ENCODE results near the gene PKD1.
A peak's percentile ranks its signal among the peaks of the same experiment; 100 is the strongest.

The PKD1 gene

DNA sequence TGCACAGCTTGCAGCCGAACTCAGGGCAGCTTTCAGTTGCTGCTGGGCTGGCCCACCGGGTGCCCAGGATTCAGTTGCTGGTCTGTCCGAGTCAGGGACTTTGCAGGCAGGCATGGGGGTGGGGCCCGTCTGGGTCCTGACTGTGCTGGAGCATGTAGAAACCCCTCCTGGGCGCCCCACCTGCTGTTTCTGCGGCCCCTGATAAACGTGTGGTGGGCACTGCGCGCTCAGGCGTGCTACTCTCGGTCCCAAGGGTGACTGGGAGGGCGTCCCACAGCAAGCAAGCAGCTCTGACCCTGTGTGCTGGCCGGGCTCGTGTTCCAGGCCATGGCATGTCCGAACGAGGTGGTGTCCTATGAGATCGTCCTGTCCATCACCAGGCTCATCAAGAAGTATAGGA is 75.4 kb downstream of the PKD1 start:
- in situ Hi-C loops (cut with HindIII; ENCODE audit: low pct_unique_long_range_greater_than_20kb, low sequenced_read_pairs), result no loop called here
- TF ChIP-seq JUND (IDR thresholded peaks at IDR 0.05; ENCODE audit: low read depth), result no peak
- DNase-seq (ENCODE audit: low read depth in 1 of 2, low spot score in 1 of 2), result no peak

DNA sequence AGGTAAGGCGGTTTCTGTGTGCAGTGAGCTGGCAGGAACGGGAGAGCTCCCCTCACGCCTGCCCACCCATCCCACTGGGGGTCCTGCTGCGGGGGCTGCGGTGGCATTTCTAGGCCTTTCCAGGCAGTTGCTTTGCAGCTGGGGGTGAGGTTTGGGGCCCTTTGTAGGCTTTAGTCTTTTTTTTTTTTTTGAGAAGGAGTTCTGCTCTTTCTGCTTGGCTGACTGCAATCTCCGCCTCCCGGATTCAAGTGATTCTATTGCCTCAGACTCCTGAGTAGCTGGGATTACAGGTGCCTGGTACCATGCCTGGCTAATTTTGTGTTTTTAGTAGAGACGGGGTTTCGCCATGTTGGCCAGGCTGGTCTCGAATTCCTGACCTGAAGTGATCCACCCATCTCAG is 76.8 kb downstream of the PKD1 start:
- no peak for DNase-seq (ENCODE audit: low read depth in 1 of 2, low spot score in 1 of 2)
- in situ Hi-C loops (cut with HindIII; ENCODE audit: low pct_unique_long_range_greater_than_20kb, low sequenced_read_pairs), result no loop called here
- TF ChIP-seq JUND (IDR thresholded peaks at IDR 0.05; ENCODE audit: low read depth), result no peak

DNA sequence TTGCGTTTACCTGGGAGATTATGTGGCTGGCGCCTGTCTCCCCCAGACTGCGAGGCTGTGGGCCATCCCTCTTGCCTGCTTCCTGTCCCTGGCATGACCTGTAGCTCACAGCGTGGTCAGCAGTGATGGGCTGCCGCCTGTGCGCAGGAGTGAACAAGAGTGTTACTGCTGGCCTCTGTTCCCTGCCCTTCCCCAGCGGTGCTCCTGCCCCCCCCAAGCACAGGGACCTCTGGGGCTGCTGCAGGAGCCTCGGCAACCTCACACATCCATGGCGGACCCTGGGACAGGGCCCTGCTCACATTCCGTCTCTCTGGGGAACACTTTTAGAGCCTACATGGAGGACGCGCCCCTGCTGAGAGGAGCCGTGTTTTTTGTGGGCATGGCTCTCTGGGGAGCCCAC is 77.3 kb downstream of the PKD1 start:
- in situ Hi-C loops (cut with HindIII; ENCODE audit: low pct_unique_long_range_greater_than_20kb, low sequenced_read_pairs), result no loop called here
- no peak for DNase-seq (ENCODE audit: low read depth in 1 of 2, low spot score in 1 of 2)
- no peak for TF ChIP-seq JUND (IDR thresholded peaks at IDR 0.05; ENCODE audit: low read depth)

DNA sequence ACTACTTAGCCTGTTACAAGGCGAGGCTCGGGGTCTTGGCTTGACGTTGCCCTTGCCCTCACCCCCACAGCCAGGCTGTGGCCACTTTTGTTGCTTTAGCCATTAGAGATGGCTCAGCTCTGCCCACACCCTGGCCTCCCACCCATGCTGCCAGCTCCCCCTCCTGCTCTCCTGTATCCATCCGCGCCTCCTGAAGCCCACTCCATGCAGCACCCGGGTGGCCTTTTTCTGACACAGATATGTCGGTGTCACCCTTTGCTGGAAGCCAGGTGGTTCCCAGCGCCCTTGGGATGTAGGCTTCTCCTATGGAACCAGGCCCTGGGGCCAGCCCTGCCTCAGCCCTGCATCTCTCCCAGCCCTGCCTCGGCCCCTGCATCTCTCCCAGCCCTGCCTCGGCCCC is 78.3 kb downstream of the PKD1 start:
- in situ Hi-C loops (cut with HindIII; ENCODE audit: low pct_unique_long_range_greater_than_20kb, low sequenced_read_pairs), result no loop called here
- no peak for TF ChIP-seq JUND (IDR thresholded peaks at IDR 0.05; ENCODE audit: low read depth)
- no peak for DNase-seq (ENCODE audit: low read depth in 1 of 2, low spot score in 1 of 2)

DNA sequence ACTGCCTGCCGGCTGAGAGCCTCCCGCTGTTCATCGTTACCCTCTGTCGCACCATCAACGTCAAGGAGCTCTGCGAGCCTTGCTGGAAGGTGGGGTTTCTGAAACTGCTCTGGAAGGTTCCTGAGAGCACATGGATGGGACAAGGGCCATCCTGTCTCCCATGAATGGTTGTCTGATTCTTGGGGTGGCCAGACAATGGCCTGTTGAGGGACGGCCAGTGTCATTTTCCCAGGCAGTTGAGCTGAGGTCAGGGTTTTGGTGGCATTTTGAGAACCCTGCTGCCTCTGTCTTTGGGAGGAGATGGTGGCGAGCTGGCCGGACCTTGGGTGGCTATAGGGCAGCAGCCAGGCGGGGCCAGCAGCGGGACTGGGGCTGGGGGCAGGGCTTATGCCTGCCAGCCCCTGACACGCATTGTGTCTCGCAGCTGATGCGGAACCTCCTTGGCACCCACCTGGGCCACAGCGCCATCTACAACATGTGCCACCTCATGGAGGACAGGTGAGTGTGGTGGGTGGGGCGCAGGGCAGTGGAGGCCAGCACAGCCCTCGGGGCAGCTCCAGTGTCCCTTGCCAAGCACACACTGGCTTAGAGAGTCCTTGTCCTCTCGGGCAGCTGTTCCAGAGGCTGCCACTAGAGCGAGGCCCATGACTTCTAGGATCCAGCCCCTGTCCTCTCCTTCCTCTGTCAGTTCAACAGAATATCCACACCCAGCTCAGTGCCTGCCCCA is 78.9 kb downstream of the PKD1 start:
- in situ Hi-C loops (cut with HindIII; ENCODE audit: low pct_unique_long_range_greater_than_20kb, low sequenced_read_pairs), result no loop called here
- peak in 1 of 2 experiments; percentile 60 for DNase-seq (ENCODE audit: low read depth in 1 of 2, low spot score in 1 of 2)
- TF ChIP-seq JUND (IDR thresholded peaks at IDR 0.05; ENCODE audit: low read depth), result no peak

DNA sequence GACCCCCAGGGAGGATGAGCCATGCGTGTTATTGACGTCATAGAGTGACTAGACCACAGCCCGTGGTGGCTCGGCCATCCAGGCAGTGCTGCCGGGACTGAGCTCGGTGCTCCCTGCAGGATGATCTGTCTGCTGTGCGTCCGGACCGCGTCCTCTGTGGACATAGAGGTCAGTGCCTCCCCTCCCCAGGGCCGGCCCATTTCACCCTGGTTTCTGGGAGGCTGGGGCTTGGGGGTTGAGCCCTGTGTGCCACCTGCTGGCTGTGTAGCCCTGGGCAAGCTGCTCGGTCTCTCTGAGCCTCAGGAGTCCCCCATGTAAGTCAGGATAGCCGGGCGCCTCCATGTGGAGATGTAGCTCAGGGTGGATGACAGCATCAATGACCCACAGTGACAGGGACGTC is 79.6 kb downstream of the PKD1 start:
- peak in 1 of 2 experiments; percentile 55 for DNase-seq (ENCODE audit: low read depth in 1 of 2, low spot score in 1 of 2)
- no peak for TF ChIP-seq JUND (IDR thresholded peaks at IDR 0.05; ENCODE audit: low read depth)
- in situ Hi-C loops (cut with HindIII; ENCODE audit: low pct_unique_long_range_greater_than_20kb, low sequenced_read_pairs), result no loop called here

DNA sequence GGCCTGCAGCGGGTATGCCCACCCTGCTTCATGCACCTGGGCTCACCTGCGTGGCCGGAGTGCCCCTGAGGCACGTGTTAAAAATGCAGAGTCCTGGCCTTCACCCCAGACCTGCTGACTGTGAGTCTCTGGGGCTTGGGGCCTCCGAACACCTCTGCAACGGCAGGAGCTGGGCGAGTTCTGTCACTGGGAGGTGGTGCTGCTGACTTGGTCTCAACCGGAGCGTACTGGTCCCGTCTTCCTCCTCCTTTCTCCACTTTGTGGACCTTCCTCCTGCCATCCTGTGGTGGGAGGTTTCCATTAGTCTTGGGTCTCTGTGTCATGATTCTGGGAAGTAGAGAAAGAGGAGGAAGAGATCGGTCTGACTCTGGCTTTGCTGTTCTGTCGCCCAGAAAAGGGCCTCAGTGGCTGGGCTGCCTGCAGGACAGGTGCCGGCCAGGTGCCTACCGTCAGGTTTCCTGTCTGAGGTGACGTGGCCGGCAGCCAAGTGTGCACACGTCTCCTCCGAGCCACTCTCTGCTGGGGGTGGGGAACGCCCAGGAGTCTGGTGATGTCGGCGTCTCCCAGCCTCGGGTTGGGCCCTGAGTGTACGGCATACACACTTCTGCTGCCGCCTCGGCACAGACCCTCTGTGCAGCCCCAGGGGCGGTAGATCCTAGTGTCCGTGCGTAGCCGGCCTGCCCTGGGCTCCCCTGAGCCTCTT is 81.0 kb downstream of the PKD1 start:
- in situ Hi-C loops (cut with HindIII; ENCODE audit: low pct_unique_long_range_greater_than_20kb, low sequenced_read_pairs), result no loop called here
- no peak for DNase-seq (ENCODE audit: low read depth in 1 of 2, low spot score in 1 of 2)
- no peak for TF ChIP-seq JUND (IDR thresholded peaks at IDR 0.05; ENCODE audit: low read depth)

DNA sequence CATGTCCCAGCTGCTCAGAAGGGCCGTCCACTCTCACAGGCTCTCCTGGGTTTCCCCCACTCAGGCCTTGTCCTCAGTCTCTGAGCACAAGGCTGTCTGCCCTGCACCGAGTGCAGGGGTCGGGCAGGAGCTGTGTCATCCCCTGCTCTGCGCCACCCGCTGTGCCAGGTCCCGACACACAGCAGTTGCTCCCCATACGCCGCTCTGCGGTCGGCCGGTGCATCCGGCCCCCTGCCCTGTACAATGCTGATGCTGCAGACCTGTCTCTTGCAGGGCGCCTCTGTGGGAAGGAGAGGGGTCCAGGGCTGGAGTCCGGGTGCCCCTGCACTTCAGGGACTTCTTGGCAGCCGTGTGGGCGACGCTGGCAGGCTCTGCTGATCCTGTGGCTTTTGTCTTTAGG is 81.8 kb downstream of the PKD1 start:
- TF ChIP-seq JUND (IDR thresholded peaks at IDR 0.05; ENCODE audit: low read depth), result no peak
- in situ Hi-C loops (cut with HindIII; ENCODE audit: low pct_unique_long_range_greater_than_20kb, low sequenced_read_pairs), result no loop called here
- no peak for DNase-seq (ENCODE audit: low read depth in 1 of 2, low spot score in 1 of 2)

DNA sequence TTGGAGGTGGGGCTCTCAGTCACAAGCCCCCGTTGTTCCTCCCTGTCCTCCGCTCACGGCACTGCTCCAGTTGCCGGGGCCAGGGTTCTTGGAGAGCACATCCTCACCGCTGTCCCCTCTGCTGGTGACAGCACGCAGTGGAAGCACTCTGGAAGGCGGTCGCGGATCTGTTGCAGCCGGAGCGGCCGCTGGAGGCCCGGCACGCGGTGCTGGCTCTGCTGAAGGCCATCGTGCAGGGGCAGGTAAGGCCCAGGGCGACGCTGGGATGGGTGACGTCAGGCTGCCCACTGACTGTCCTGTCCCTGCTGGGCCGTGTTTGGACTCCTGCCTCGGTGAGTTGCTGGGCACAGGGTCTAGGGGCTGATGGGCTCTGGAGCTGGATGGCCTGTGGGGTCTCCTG is 82.5 kb downstream of the PKD1 start:
- no peak for DNase-seq (ENCODE audit: low read depth in 1 of 2, low spot score in 1 of 2)
- TF ChIP-seq JUND (IDR thresholded peaks at IDR 0.05; ENCODE audit: low read depth), result no peak
- in situ Hi-C loops (cut with HindIII; ENCODE audit: low pct_unique_long_range_greater_than_20kb, low sequenced_read_pairs), result no loop called here

DNA sequence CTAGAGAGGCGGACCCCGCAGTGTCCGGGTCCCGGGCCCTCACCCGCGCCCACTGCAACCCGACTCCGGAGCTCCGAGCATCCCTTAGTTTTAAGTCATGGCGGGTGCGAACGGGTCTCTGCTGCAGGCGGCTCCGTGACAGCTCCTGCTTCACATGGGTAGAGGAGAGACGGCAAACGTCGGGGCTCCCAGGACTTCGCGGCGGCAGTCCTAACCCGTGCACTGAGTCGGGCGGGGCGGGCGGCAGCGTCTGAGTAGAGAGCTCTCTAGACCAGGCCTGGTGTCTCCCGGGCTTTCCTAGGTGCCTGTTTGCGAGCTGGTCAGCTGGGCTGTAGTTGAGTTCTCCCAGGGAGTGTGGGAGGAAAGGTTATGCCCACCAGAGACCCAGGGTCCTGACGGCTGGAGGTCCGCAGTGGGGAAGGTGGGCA is 87.6 kb downstream of the PKD1 start:
- no peak for TF ChIP-seq JUND (IDR thresholded peaks at IDR 0.05; ENCODE audit: low read depth)
- DNase-seq (ENCODE audit: low read depth in 1 of 2, low spot score in 1 of 2), result no peak
- in situ Hi-C loops (cut with HindIII; ENCODE audit: low pct_unique_long_range_greater_than_20kb, low sequenced_read_pairs), result no loop called here

DNA sequence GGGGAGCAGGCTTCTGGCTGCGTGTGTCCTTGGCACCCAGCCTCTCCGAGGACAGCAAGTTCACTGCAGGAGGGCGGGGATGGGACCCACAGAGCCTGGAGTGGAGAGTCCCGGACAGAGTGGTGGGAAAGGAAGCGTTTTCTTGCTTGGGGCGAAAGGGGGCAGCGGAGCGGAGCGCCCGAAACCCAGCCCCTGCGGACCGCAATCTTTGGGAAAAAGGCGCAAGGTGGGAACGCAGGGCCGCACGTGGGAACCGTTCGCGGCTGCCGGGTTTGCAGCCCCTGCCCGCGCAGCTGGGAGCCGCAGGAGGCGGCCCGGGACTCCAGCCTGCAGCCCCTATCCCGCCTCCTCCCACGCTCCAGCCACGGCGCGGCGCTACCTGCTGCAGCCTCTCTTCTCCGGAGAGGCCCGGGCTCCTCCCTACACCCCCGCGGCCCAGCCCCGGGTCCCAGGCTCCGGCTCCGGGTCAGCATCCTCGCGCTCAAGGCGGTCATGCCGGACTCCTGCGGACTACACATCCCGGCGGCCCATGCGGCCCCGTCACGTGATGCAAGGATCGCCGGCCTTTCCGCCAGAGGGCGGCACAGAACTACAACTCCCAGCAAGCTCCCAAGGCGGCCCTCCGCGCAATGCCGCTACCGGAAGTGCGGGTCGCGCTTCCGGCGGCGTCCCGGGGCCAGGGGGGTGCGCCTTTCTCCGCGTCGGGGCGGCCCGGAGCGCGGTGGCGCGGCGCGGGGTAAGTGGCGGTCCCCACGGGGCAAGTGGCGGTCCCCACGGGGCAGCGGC is 88.2 kb downstream of the PKD1 start, which contains the start of the genes NTHL1 and TSC2:
Gene NTHL1 (minus strand): TSS at position 505 of the 786 bp plus-strand sequence. CDS start 11 bp downstream, at position 494.
Gene TSC2 (plus strand): TSS at position 656 of the 786 bp plus-strand sequence. CDS start 631 bp downstream, outside the sequence.
- in situ Hi-C loops (cut with HindIII; ENCODE audit: low pct_unique_long_range_greater_than_20kb, low sequenced_read_pairs), result no loop called here
- peak; percentile 93 to 96 for DNase-seq (ENCODE audit: low read depth in 1 of 2, low spot score in 1 of 2)
- no peak for TF ChIP-seq JUND (IDR thresholded peaks at IDR 0.05; ENCODE audit: low read depth)

DNA sequence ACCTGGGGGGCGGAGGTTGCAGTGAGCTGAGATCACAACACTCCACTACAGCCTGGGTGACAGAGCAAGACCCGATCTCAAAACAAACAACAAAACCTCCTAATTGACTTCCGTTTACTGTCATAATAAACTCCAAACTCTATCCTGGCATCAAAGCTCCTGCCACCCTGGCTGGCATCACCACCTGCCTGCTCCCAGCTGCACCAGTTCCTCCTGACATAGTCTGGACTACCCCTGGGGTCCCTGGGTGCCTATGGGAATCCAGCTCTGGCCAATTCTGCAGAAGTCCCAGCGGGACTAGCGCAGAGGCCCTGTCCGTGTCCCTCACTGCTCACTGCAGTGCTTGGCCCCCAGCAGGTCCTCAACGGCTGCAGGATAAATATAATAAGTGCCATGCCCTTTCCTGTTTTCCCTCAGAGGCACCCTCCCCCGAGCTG is 88.8 kb downstream of the PKD1 start:
- TF ChIP-seq JUND (IDR thresholded peaks at IDR 0.05; ENCODE audit: low read depth), result no peak
- in situ Hi-C loops (cut with HindIII; ENCODE audit: low pct_unique_long_range_greater_than_20kb, low sequenced_read_pairs), result no loop called here
- no peak for DNase-seq (ENCODE audit: low read depth in 1 of 2, low spot score in 1 of 2)

Data from T47D (cell line).